ENCODE results near the gene MYOM1. TPM values are rescaled to one million over a fixed set of nuclear protein-coding genes. Genes with fewer than 3 reads are reported as not detected.

The MYOM1 gene
- total RNA-seq, 2 experiments from 2014 or later = 0.90 to 1.2 TPM

GRCh38 chr18:3100498-3101132 lies 119.2 kb downstream of the MYOM1 start:
- Mint-ChIP-seq H3K4me3 (no peak overlapping the region), H3K27ac (no peak overlapping the region), H3K9me3 (no peaks in the 10 kb centered on the region), H3K27me3 (no peaks in the 10 kb centered on the region), H3K36me3 (no peaks in the 10 kb centered on the region), H3K4me1 (ENCODE audit: low read depth) (peaks cover 15% of the 10 kb centered on the region)
- ChIA-PET POLR2A (no interaction called here), CTCF (interaction anchor here (1.2 to 1.4 kb wide), 4 partner anchors 28 to 51 kb away, joined by 3 to 9 read pairs (median 4); no protein-coding TSS in a partner anchor)
- DNase-seq = no peak
- intact Hi-C loops (cut with micrococcal nuclease) = no loop called here

- CTCF ChIA-PET = interaction anchor here (1.4 kb wide), 1 partner anchor 30 kb away, joined by 9 read pairs; no protein-coding TSS in a partner anchor
- Mint-ChIP-seq H3K4me1 (ENCODE audit: low read depth) (peaks cover 15% of the 10 kb centered on the region), H3K27ac (no peak overlapping the region), H3K9me3 (no peaks in the 10 kb centered on the region), H3K36me3 (no peaks in the 10 kb centered on the region), H3K4me3 (no peak overlapping the region), H3K27me3 (no peaks in the 10 kb centered on the region)
- no peak for DNase-seq
- POLR2A ChIA-PET = no interaction called here
- intact Hi-C loops (cut with micrococcal nuclease) = loop anchor here (10.0 kb wide), 1 partner anchor 55 kb away; no protein-coding TSS in a partner anchor
Observed at GRCh38 chr18:3099327-3099726, 120.4 kb downstream of the MYOM1 start.

- H3K9me3 Mint-ChIP-seq = no peaks in the 10 kb centered on the region
- POLR2A ChIA-PET = interaction anchor here (1.6 kb wide), 1 partner anchor 36 kb away, joined by 4 read pairs; no protein-coding TSS in a partner anchor
Observed at GRCh38 chr18:3097082-3097481, 122.7 kb downstream of the MYOM1 start.

GRCh38 chr18:3095921-3096320 lies 123.8 kb downstream of the MYOM1 start:
- Mint-ChIP-seq H3K36me3 (no peaks in the 10 kb centered on the region), H3K4me1 (ENCODE audit: low read depth) (peaks cover 15% of the 10 kb centered on the region), H3K4me3 (no peak overlapping the region), H3K9me3 (no peaks in the 10 kb centered on the region), H3K27me3 (no peaks in the 10 kb centered on the region), H3K27ac (no peak overlapping the region)
- intact Hi-C loops (cut with micrococcal nuclease) = loop anchor here (10.0 kb wide), 1 partner anchor 59 kb away; no protein-coding TSS in a partner anchor
- CTCF ChIA-PET = no interaction called here
- DNase-seq = no peak
- POLR2A ChIA-PET = no interaction called here

More at GRCh38 chr18:3097082-3097481, 122.7 kb downstream of the MYOM1 start:
- intact Hi-C loops (cut with micrococcal nuclease) = loop anchor here (10.0 kb wide), 1 partner anchor 58 kb away; no protein-coding TSS in a partner anchor
- Mint-ChIP-seq H3K27me3 (no peaks in the 10 kb centered on the region), H3K36me3 (no peaks in the 10 kb centered on the region), H3K27ac (peak overlapping the region; percentile 13), H3K4me1 (ENCODE audit: low read depth) (peaks cover 15% of the 10 kb centered on the region), H3K4me3 (no peak overlapping the region)
- CTCF ChIA-PET = interaction anchor here (0.7 to 1.3 kb wide), 4 partner anchors 9 to 35 kb away, joined by 3 to 5 read pairs (median 4); no protein-coding TSS in a partner anchor
- DNase-seq = no peak

GRCh38 chr18:3094338-3094684 lies 125.5 kb downstream of the MYOM1 start:
- intact Hi-C loops (cut with micrococcal nuclease) = loop anchor here (10.0 kb wide), 1 partner anchor 60 kb away; no protein-coding TSS in a partner anchor
- CTCF ChIA-PET = interaction anchor here (1.0 kb wide), 1 partner anchor 75 kb away, joined by 3 read pairs; no protein-coding TSS in a partner anchor

GRCh38 chr18:3093624-3094337 lies 126.0 kb downstream of the MYOM1 start:
- Mint-ChIP-seq H3K36me3 (no peaks in the 10 kb centered on the region), H3K4me1 (ENCODE audit: low read depth) (peaks cover 13% of the 10 kb centered on the region), H3K27me3 (no peaks in the 10 kb centered on the region), H3K4me3 (no peak overlapping the region), H3K9me3 (no peaks in the 10 kb centered on the region), H3K27ac (no peak overlapping the region)
- no peak for DNase-seq
- ChIA-PET CTCF (interaction anchor here (1.6 kb wide), 1 partner anchor 31 kb away, joined by 6 read pairs; no protein-coding TSS in a partner anchor), POLR2A (no interaction called here)
- intact Hi-C loops (cut with micrococcal nuclease) = loop anchor here (10.0 kb wide), 1 partner anchor 61 kb away; no protein-coding TSS in a partner anchor

More at GRCh38 chr18:3094338-3094684, 125.5 kb downstream of the MYOM1 start:
- Mint-ChIP-seq H3K9me3 (no peaks in the 10 kb centered on the region), H3K27me3 (no peaks in the 10 kb centered on the region), H3K4me1 (ENCODE audit: low read depth) (peaks cover 15% of the 10 kb centered on the region), H3K36me3 (no peaks in the 10 kb centered on the region), H3K4me3 (no peak overlapping the region), H3K27ac (no peak overlapping the region)
- DNase-seq = no peak
- POLR2A ChIA-PET = no interaction called here

- POLR2A ChIA-PET = no interaction called here
- no peak for DNase-seq
- Mint-ChIP-seq H3K36me3 (no peaks in the 10 kb centered on the region), H3K4me3 (no peak overlapping the region), H3K4me1 (ENCODE audit: low read depth) (peaks cover 16% of the 10 kb centered on the region), H3K27ac (no peak overlapping the region), H3K9me3 (no peaks in the 10 kb centered on the region), H3K27me3 (no peaks in the 10 kb centered on the region)
- CTCF ChIA-PET = interaction anchor here (1.6 kb wide), 1 partner anchor 30 kb away, joined by 6 read pairs; no protein-coding TSS in a partner anchor
- intact Hi-C loops (cut with micrococcal nuclease) = loop anchor here (10.0 kb wide), 1 partner anchor 62 kb away; no protein-coding TSS in a partner anchor
Observed at GRCh38 chr18:3092727-3093126, 127.0 kb downstream of the MYOM1 start.

GRCh38 chr18:3089579-3089978 lies 130.2 kb downstream of the MYOM1 start:
- POLR2A ChIA-PET = interaction anchor here (0.6 kb wide), 1 partner anchor 104 kb away, joined by 4 read pairs; no protein-coding TSS in a partner anchor
- Mint-ChIP-seq H3K36me3 (no peaks in the 10 kb centered on the region), H3K4me1 (ENCODE audit: low read depth) (peaks cover 6% of the 10 kb centered on the region), H3K9me3 (no peaks in the 10 kb centered on the region), H3K4me3 (no peak overlapping the region), H3K27ac (no peak overlapping the region), H3K27me3 (no peaks in the 10 kb centered on the region)
- DNase-seq = no peak
- intact Hi-C loops (cut with micrococcal nuclease) = no loop called here
- CTCF ChIA-PET = interaction anchor here (0.8 to 3.7 kb wide), 4 partner anchors 16 to 95 kb away, joined by 3 to 23 read pairs (median 5); no protein-coding TSS in a partner anchor

- ChIA-PET CTCF (interaction anchor here (0.5 to 3.7 kb wide), 4 partner anchors 9 to 52 kb away, joined by 3 to 23 read pairs (median 4); no protein-coding TSS in a partner anchor), POLR2A (no interaction called here)
- Mint-ChIP-seq H3K4me1 (ENCODE audit: low read depth) (peaks cover 6% of the 10 kb centered on the region), H3K36me3 (no peaks in the 10 kb centered on the region), H3K9me3 (no peaks in the 10 kb centered on the region), H3K27ac (no peak overlapping the region), H3K4me3 (no peak overlapping the region), H3K27me3 (no peaks in the 10 kb centered on the region)
- DNase-seq = no peak
- intact Hi-C loops (cut with micrococcal nuclease) = no loop called here
Observed at GRCh38 chr18:3088449-3088848, 131.3 kb downstream of the MYOM1 start.

- H3K4me1 Mint-ChIP-seq (ENCODE audit: low read depth) = peaks cover 6% of the 10 kb centered on the region
- DNase-seq = no peak
- no peaks in the 10 kb centered on the region for H3K36me3 Mint-ChIP-seq
- ChIA-PET CTCF (no interaction called here), POLR2A (no interaction called here)
- intact Hi-C loops (cut with micrococcal nuclease) = no loop called here
- no peaks in the 10 kb centered on the region for H3K9me3 Mint-ChIP-seq
- no peak overlapping the region for H3K27ac Mint-ChIP-seq
- H3K4me3 Mint-ChIP-seq = no peak overlapping the region
- no peaks in the 10 kb centered on the region for H3K27me3 Mint-ChIP-seq
Observed at GRCh38 chr18:3086871-3087270, 132.9 kb downstream of the MYOM1 start.

- ChIA-PET POLR2A (no interaction called here), CTCF (interaction anchor here (1.0 to 1.3 kb wide), 3 partner anchors 23 to 66 kb away, joined by 3 read pairs; no protein-coding TSS in a partner anchor)
- H3K27me3 Mint-ChIP-seq = no peaks in the 10 kb centered on the region
- peaks cover 6% of the 10 kb centered on the region for H3K4me1 Mint-ChIP-seq (ENCODE audit: low read depth)
- no peak overlapping the region for H3K27ac Mint-ChIP-seq
- H3K9me3 Mint-ChIP-seq = no peaks in the 10 kb centered on the region
- H3K36me3 Mint-ChIP-seq = no peaks in the 10 kb centered on the region
- intact Hi-C loops (cut with micrococcal nuclease) = no loop called here
- no peak overlapping the region for H3K4me3 Mint-ChIP-seq
- no peak for DNase-seq
Observed at GRCh38 chr18:3085612-3086011, 134.2 kb downstream of the MYOM1 start.

- intact Hi-C loops (cut with micrococcal nuclease) = no loop called here
- Mint-ChIP-seq H3K9me3 (no peaks in the 10 kb centered on the region), H3K27ac (no peak overlapping the region), H3K27me3 (no peaks in the 10 kb centered on the region), H3K4me1 (ENCODE audit: low read depth) (peaks cover 6% of the 10 kb centered on the region), H3K36me3 (no peaks in the 10 kb centered on the region), H3K4me3 (no peak overlapping the region)
- ChIA-PET CTCF (no interaction called here), POLR2A (no interaction called here)
- DNase-seq = no peak
Observed at GRCh38 chr18:3084206-3084605, 135.6 kb downstream of the MYOM1 start.

Measured in activated CD4-positive, alpha-beta memory T cell treated with anti-CD3 and anti-CD28 coated beads for 36 hours (primary cell).